Muscle of back (tissue), 11 donors: ENCODE measurements around the gene NOS1AP. TPM values are rescaled to one million over a fixed set of nuclear protein-coding genes. Genes with fewer than 3 reads are reported as not detected.
A peak's percentile ranks its signal among the peaks of the same experiment; 100 is the strongest.
"Not testable (repeated sequence)": the region's sequence is repeated elsewhere in the genome, so short reads cannot be mapped to it uniquely, and the experiment has no call there.

Experiments
- DNase-seq, 3 donors: peaks; one replicate each; pipeline versions ENCODE4 v3.0.0 to v3.0.0-alpha.2; 2013
- polyA plus RNA-seq, 10 donors: library from polyadenylated mRNA; unstranded; fragments of 120-200 nt; gene quantifications; one replicate each; pipeline ENCODE4 v1.2.1, GENCODE V29; 2013; ENCODE audit not compliant: insufficient read length in 10 of 10

The NOS1AP gene
- polyA plus RNA-seq, 10 donors: 0.45 to 0.89 (median 0.56) TPM

GRCh38 chr1:162192763-162193162 lies 123.3 kb downstream of the NOS1AP start:
- no peak for DNase-seq

- DNase-seq: peak in 1 of 3 donors; percentile 3
Measured at GRCh38 chr1:162193221-162193620, 123.7 kb downstream of the NOS1AP start.

GRCh38 chr1:162193815-162194214 lies 124.3 kb downstream of the NOS1AP start:
- DNase-seq: peak in 2 of 3 donors; percentile 22 to 29

- no peak for DNase-seq
Measured at GRCh38 chr1:162195567-162195966, 126.1 kb downstream of the NOS1AP start.

- no peak for DNase-seq
Measured at GRCh38 chr1:162196387-162196786, 126.9 kb downstream of the NOS1AP start.

GRCh38 chr1:162197041-162197531 lies 127.6 kb downstream of the NOS1AP start:
- DNase-seq: no peak

GRCh38 chr1:162197615-162198421 lies 128.3 kb downstream of the NOS1AP start:
- DNase-seq: no peak

- DNase-seq: no peak
Measured at GRCh38 chr1:162200096-162200847, 130.8 kb downstream of the NOS1AP start.

- not testable (repeated sequence) for DNase-seq
Measured at GRCh38 chr1:162201062-162201461, 131.6 kb downstream of the NOS1AP start.

- no peak for DNase-seq
Measured at GRCh38 chr1:162204129-162204822, 134.8 kb downstream of the NOS1AP start.

- no peak for DNase-seq
Measured at GRCh38 chr1:162204823-162205155, 135.3 kb downstream of the NOS1AP start.

- no peak for DNase-seq
Measured at GRCh38 chr1:162206300-162206699, 136.8 kb downstream of the NOS1AP start.

- no peak for DNase-seq
Measured at GRCh38 chr1:162206749-162207635, 137.5 kb downstream of the NOS1AP start.

- no peak for DNase-seq
Measured at GRCh38 chr1:162207862-162208261, 138.4 kb downstream of the NOS1AP start.

GRCh38 chr1:162210196-162210595 lies 140.7 kb downstream of the NOS1AP start:
- no peak for DNase-seq

GRCh38 chr1:162212713-162213112 lies 143.2 kb downstream of the NOS1AP start:
- DNase-seq: no peak

- DNase-seq: peak; percentile 7 to 48 (median 12)
Measured at GRCh38 chr1:162213281-162213912, 143.9 kb downstream of the NOS1AP start.

- no peak for DNase-seq
Measured at GRCh38 chr1:162214202-162214601, 144.7 kb downstream of the NOS1AP start.

- DNase-seq: peak in 1 of 3 donors; percentile 10
Measured at GRCh38 chr1:162215902-162216301, 146.4 kb downstream of the NOS1AP start.

- no peak for DNase-seq
Measured at GRCh38 chr1:162216604-162217003, 147.1 kb downstream of the NOS1AP start.

GRCh38 chr1:162217706-162218105 lies 148.2 kb downstream of the NOS1AP start:
- DNase-seq: no peak
